Stimulated activated CD4-positive, alpha-beta T cell treated with anti-CD3 and anti-CD28 coated beads, Interleukin-4, amount 100 ng/mL, for 1 hour (primary cell): ENCODE data around the gene AKR1B1.
"Not testable (repeated sequence)": the region's sequence is repeated elsewhere in the genome, so short reads cannot be mapped to it uniquely, and the experiment has no call there.

Source experiments
- DNase-seq: peaks from one replicate; pipeline ENCODE4 v3.0.0-alpha.2; 2020

The AKR1B1 gene

GRCh38 chr7:134458806-134459698, at the start of gene AKR1B1:
Gene AKR1B1, minus strand, starts transcription at chr7:134459100. Its CDS starts 38 bp downstream, at chr7:134459062.
- peak; percentile 88 for DNase-seq

- no peak for DNase-seq
Observed at GRCh38 chr7:134505856-134506255, 47.0 kb upstream of the AKR1B1 start.

- DNase-seq: no peak
Observed at GRCh38 chr7:134504660-134505164, 45.8 kb upstream of the AKR1B1 start.

- no peak for DNase-seq
Observed at GRCh38 chr7:134502463-134503371, 43.8 kb upstream of the AKR1B1 start.

- no peak for DNase-seq
Observed at GRCh38 chr7:134500982-134501381, 42.1 kb upstream of the AKR1B1 start.

GRCh38 chr7:134500406-134500805, 41.5 kb upstream of the AKR1B1 start:
- DNase-seq: no peak

- DNase-seq: no peak
Observed at GRCh38 chr7:134495546-134495945, 36.6 kb upstream of the AKR1B1 start.

GRCh38 chr7:134493091-134493490, 34.2 kb upstream of the AKR1B1 start:
- no peak for DNase-seq

GRCh38 chr7:134487721-134488120, 28.8 kb upstream of the AKR1B1 start:
- not testable (repeated sequence) for DNase-seq

GRCh38 chr7:134485203-134485602, 26.3 kb upstream of the AKR1B1 start:
- no peak for DNase-seq

GRCh38 chr7:134483296-134483695, 24.4 kb upstream of the AKR1B1 start:
- DNase-seq: no peak

- no peak for DNase-seq
Observed at GRCh38 chr7:134482858-134483257, 24.0 kb upstream of the AKR1B1 start.

GRCh38 chr7:134481167-134481566, 22.3 kb upstream of the AKR1B1 start:
- DNase-seq: no peak

- no peak for DNase-seq
Observed at GRCh38 chr7:134480730-134481129, 21.8 kb upstream of the AKR1B1 start.

- DNase-seq: no peak
Observed at GRCh38 chr7:134480202-134480601, 21.3 kb upstream of the AKR1B1 start.

- no peak for DNase-seq
Observed at GRCh38 chr7:134478707-134479106, 19.8 kb upstream of the AKR1B1 start.

- DNase-seq: no peak
Observed at GRCh38 chr7:134477954-134478353, 19.1 kb upstream of the AKR1B1 start.

- no peak for DNase-seq
Observed at GRCh38 chr7:134476044-134476443, 17.1 kb upstream of the AKR1B1 start.

- no peak for DNase-seq
Observed at GRCh38 chr7:134474828-134475227, 15.9 kb upstream of the AKR1B1 start.

- DNase-seq: no peak
Observed at GRCh38 chr7:134473861-134474291, 15.0 kb upstream of the AKR1B1 start.

- no peak for DNase-seq
Observed at GRCh38 chr7:134472572-134473244, 13.8 kb upstream of the AKR1B1 start.

- DNase-seq: no peak
Observed at GRCh38 chr7:134470864-134471263, 12.0 kb upstream of the AKR1B1 start.

GRCh38 chr7:134469622-134470021, 10.7 kb upstream of the AKR1B1 start:
- no peak for DNase-seq
